Activated B cell treated with CpG ODN at 0.5 μM for 24 hours (primary cell): ENCODE data around the gene ZNF518B. TPM values are rescaled to one million over a fixed set of nuclear protein-coding genes. Genes with fewer than 3 reads are reported as not detected.

Experiments used
- ATAC-seq: fragments of 200-7000 bp; cut with Tn5 transposase; one replicate; pipeline ENCODE4 v1.10.0; 2021; ENCODE audit warnings: low read depth, mild to moderate bottlenecking, moderate library complexity
- CTCF ChIA-PET: fragments of 350-600 bp; sonication (Branson Sonifier 250); formaldehyde crosslinking; loops from one replicate; lab custom pipeline; 2021; ENCODE audit warnings: antibody characterized with exemption; lab: Charles Lee
- POLR2A ChIA-PET: fragments of 350-600 bp; sonication (Branson Sonifier 250); formaldehyde crosslinking; loops from one replicate; lab custom pipeline; 2021; ENCODE audit warnings: antibody characterized with exemption; lab: Charles Lee
- DNase-seq: peaks from one replicate; pipeline ENCODE4 v3.0.0; 2022
- H3K27ac Mint-ChIP-seq: one replicate; pipeline ENCODE4 v1.8.0; 2020; ENCODE audit warnings: mixed read lengths
- H3K27me3 Mint-ChIP-seq: one replicate; pipeline ENCODE4 v1.8.0; 2021; ENCODE audit warnings: mixed read lengths
- H3K36me3 Mint-ChIP-seq: one replicate; pipeline ENCODE4 v1.8.0; 2021; ENCODE audit warnings: low read depth, mixed read lengths
- H3K4me1 Mint-ChIP-seq: one replicate; pipeline ENCODE4 v1.8.0; 2021; ENCODE audit warnings: mixed read lengths
- H3K4me3 Mint-ChIP-seq: one replicate; pipeline ENCODE4 v1.8.0; 2020; ENCODE audit warnings: mild to moderate bottlenecking, mixed read lengths
- H3K9me3 Mint-ChIP-seq: one replicate; pipeline ENCODE4 v1.8.0; 2020; ENCODE audit warnings: mixed read lengths
- intact Hi-C: fragments of 100-400 bp; cut with micrococcal nuclease; formaldehyde crosslinking; loops from one replicate; pipeline ENCODE4 v1.15.1; 2024
- total RNA-seq: library from RNA; stranded (reverse); gene quantifications from 2 replicates; pipeline ENCODE4 v1.2.3, GENCODE V29; 2022
- TF ChIP-seq, protein P1 (sequence below): fragments of 200-600 bp; IDR thresholded peaks from one replicate; pipeline ENCODE4 v1.8.0; 2022; ENCODE audit warnings: antibody characterized with exemption, mild to moderate bottlenecking

Gene ZNF518B
- total RNA-seq, 1 donor from 2014 or later, result 29.9 TPM

DNA sequence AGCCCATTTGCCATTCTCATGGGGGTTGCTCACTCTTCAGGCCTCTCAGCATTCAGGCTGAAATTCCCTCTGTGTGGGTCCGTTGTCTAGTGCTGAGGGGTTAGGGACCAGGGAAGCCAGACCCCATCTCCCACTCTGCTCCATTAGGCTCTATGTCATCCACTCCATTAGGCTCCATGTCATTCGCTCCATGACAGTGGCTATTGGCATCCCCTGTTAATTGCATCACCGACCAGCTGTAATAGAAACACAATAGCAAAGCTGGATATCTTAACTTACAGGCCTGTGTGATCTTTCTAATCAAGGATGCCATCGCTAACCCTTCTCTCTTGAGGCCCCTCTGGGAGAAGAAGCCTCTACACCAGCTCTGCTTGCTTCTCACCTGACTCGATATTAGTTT lies 25.7 kb upstream of the ZNF518B start:
- TF ChIP-seq, protein P1, sequence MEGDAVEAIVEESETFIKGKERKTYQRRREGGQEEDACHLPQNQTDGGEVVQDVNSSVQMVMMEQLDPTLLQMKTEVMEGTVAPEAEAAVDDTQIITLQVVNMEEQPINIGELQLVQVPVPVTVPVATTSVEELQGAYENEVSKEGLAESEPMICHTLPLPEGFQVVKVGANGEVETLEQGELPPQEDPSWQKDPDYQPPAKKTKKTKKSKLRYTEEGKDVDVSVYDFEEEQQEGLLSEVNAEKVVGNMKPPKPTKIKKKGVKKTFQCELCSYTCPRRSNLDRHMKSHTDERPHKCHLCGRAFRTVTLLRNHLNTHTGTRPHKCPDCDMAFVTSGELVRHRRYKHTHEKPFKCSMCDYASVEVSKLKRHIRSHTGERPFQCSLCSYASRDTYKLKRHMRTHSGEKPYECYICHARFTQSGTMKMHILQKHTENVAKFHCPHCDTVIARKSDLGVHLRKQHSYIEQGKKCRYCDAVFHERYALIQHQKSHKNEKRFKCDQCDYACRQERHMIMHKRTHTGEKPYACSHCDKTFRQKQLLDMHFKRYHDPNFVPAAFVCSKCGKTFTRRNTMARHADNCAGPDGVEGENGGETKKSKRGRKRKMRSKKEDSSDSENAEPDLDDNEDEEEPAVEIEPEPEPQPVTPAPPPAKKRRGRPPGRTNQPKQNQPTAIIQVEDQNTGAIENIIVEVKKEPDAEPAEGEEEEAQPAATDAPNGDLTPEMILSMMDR, result no peak
- DNase-seq (no peak), ATAC-seq (no peak)
- CTCF ChIA-PET, result no interaction called here
- no peak overlapping the region for H3K4me3 Mint-ChIP-seq
- no peak overlapping the region for H3K27ac Mint-ChIP-seq
- POLR2A ChIA-PET, result interaction anchor here (0.7 kb wide), 1 partner anchor 25 kb away, joined by 3 read pairs; no protein-coding TSS in a partner anchor
- H3K27me3 Mint-ChIP-seq, result peaks cover 10% of the 10 kb centered on the region
- no peaks in the 10 kb centered on the region for H3K9me3 Mint-ChIP-seq
- H3K36me3 Mint-ChIP-seq, result no peaks in the 10 kb centered on the region
- no peaks in the 10 kb centered on the region for H3K4me1 Mint-ChIP-seq
- intact Hi-C loops, result no loop called here

DNA sequence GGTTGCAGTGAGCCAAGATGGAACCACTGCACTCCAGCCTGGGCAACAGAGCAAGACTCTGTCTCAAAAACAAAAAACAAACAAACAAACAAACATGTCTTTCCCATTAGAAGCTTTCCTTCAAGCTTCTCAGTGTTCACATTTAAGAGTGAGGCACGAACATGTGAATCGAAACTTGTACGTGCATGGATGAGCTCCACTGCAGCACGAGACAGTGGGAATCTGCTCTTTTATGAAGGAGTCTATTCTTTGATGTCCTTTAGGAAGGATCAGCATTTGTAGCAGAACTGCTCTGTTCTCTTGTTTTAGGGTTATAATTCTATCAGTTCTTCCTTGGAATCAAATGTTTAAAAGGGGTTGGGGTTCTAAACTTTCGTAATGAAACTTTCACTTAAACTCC lies 23.4 kb upstream of the ZNF518B start:
- peaks cover 7% of the 10 kb centered on the region for H3K27me3 Mint-ChIP-seq
- no peaks in the 10 kb centered on the region for H3K9me3 Mint-ChIP-seq
- no peaks in the 10 kb centered on the region for H3K36me3 Mint-ChIP-seq
- H3K27ac Mint-ChIP-seq, result no peak overlapping the region
- no peak overlapping the region for H3K4me3 Mint-ChIP-seq
- no peaks in the 10 kb centered on the region for H3K4me1 Mint-ChIP-seq
- ChIA-PET POLR2A (no interaction called here), CTCF (no interaction called here)
- DNase-seq (no peak), ATAC-seq (no peak)
- intact Hi-C loops, result no loop called here
- TF ChIP-seq, protein P1, result no peak

DNA sequence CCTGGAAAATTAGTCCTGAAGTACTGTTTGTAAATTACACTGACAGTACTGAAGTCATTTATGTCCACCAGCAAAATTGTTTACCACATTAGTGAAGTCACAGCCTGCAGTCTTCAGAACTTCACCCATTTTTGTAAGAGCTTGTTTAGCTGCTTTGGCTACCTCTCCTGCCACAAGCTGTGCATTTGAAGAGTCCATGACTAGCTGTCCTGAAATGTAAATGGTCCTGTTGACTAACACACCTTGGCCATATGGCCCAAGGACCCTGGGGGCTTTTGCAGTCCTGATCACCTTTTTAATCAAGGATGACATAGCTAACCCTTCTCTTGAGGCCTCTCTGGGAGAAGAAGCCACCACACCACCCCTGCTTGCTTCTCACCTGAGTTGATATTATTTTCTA lies 21.4 kb upstream of the ZNF518B start:
- ChIA-PET CTCF (no interaction called here), POLR2A (interaction anchor here (0.6 kb wide), 1 partner anchor 1420 kb away, joined by 3 read pairs; no protein-coding TSS in a partner anchor)
- TF ChIP-seq, protein P1, result no peak
- Mint-ChIP-seq H3K4me3 (no peak overlapping the region), H3K4me1 (no peaks in the 10 kb centered on the region), H3K27me3 (peaks cover 7% of the 10 kb centered on the region), H3K36me3 (no peaks in the 10 kb centered on the region), H3K27ac (no peak overlapping the region), H3K9me3 (no peaks in the 10 kb centered on the region)
- intact Hi-C loops, result no loop called here
- no peak for ATAC-seq
- no peak for DNase-seq

DNA sequence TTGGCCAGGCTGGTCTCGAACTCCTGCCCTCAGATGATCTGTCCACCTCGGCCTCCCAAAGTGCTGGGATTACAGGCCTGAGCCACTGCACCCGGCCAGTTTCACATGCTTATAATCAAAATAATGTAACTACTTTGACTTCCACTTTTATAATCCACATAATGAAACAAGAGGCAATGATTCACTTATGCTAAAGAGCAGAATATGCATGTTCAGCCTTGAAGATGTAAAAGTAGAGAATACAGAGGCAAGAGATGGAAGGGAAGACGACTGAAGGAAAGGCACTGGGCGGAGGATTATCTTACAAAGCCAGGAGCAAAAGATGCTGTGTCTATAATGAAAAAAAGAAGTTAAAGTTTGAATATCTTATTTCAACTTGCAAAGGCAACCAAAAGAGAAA lies 13.3 kb upstream of the ZNF518B start:
- Mint-ChIP-seq H3K4me3 (no peak overlapping the region), H3K36me3 (no peaks in the 10 kb centered on the region), H3K27me3 (peaks cover 9% of the 10 kb centered on the region), H3K9me3 (no peaks in the 10 kb centered on the region), H3K27ac (no peak overlapping the region), H3K4me1 (no peaks in the 10 kb centered on the region)
- TF ChIP-seq, protein P1, result no peak
- intact Hi-C loops, result no loop called here
- DNase-seq (no peak), ATAC-seq (no peak)
- ChIA-PET CTCF (no interaction called here), POLR2A (no interaction called here)

DNA sequence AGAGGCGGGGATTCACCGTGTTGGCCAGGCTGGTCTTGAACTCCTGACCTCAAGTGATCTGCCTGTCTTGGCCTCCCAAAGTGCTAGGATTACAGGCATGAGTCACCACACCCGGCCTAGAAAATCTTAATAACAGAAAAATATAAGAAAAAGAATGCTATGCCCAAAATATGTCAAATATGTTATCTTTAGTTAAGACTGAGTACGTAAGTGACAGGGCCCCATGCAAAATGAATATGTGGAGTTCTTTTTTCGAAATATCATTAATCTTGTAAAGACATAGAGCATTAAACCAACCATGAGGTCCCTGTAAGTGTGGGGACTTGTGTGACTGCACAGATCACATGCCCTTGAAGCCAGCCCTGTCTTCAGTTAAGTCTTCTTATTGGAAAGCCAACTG lies 8.9 kb upstream of the ZNF518B start:
- peaks cover 4% of the 10 kb centered on the region for H3K9me3 Mint-ChIP-seq
- ATAC-seq (no peak), DNase-seq (no peak)
- no peak overlapping the region for H3K27ac Mint-ChIP-seq
- peaks cover 42% of the 10 kb centered on the region for H3K27me3 Mint-ChIP-seq
- no peaks in the 10 kb centered on the region for H3K36me3 Mint-ChIP-seq
- intact Hi-C loops, result no loop called here
- ChIA-PET POLR2A (no interaction called here), CTCF (no interaction called here)
- no peak overlapping the region for H3K4me3 Mint-ChIP-seq
- TF ChIP-seq, protein P1, result no peak
- peaks cover 11% of the 10 kb centered on the region for H3K4me1 Mint-ChIP-seq
